Liver (tissue), 9 donors: ENCODE measurements around the gene OR10Z1. TPM values are rescaled to one million over a fixed set of nuclear protein-coding genes. Genes with fewer than 3 reads are reported as not detected.

ENCODE experiments used
- DNase-seq: peaks from one replicate; pipeline ENCODE4 v3.0.0-alpha.2; 2017; ENCODE audit warnings: low spot score
- H3K27ac ChIP-seq, 2 donors: one replicate each; pipeline ENCODE4 v1.7.0; 2013; ENCODE audit warnings: inconsistent platforms in 2 of 2, low read length in 2 of 2, control low read depth in 1 of 2, low read depth in 1 of 2, mild to moderate bottlenecking in 1 of 2
- H3K27me3 ChIP-seq, 4 donors: one replicate each; pipeline versions ENCODE4 v1.6.1 to v1.7.0; 2013; ENCODE audit warnings: low read length in 3 of 4, inconsistent platforms in 1 of 4, mild to moderate bottlenecking in 1 of 4, moderate library complexity in 1 of 4; ENCODE audit not compliant: control insufficient read depth in 4 of 4, insufficient read depth in 4 of 4
- H3K36me3 ChIP-seq, 4 donors: one replicate each; pipeline versions ENCODE4 v1.6.1 to v1.7.0; 2013; ENCODE audit warnings: low read length in 3 of 4, mild to moderate bottlenecking in 3 of 4, low read depth in 1 of 4, moderate library complexity in 1 of 4; ENCODE audit not compliant: control insufficient read depth in 4 of 4, insufficient read depth in 3 of 4
- H3K4me1 ChIP-seq, 4 donors: one replicate each; pipeline versions ENCODE4 v1.6.1 to v1.7.0; 2013; ENCODE audit warnings: low read length in 3 of 4, mild to moderate bottlenecking in 3 of 4, moderate library complexity in 1 of 4; ENCODE audit not compliant: control insufficient read depth in 4 of 4, insufficient read depth in 4 of 4
- H3K4me3 ChIP-seq, 3 donors: one replicate each; pipeline versions ENCODE4 v1.6.1 to v1.7.0; 2013; ENCODE audit warnings: low read length in 3 of 3, control low read depth in 1 of 3, low read depth in 1 of 3, mild to moderate bottlenecking in 1 of 3
- H3K9ac ChIP-seq, 2 donors: one replicate each; pipeline ENCODE4 v1.7.0; 2013; ENCODE audit warnings: low read length in 2 of 2, mild to moderate bottlenecking in 2 of 2, moderate library complexity in 2 of 2, control low read depth in 1 of 2, low read depth in 1 of 2
- H3K9me3 ChIP-seq, 4 donors: one replicate each; pipeline versions ENCODE4 v1.6.1 to v1.7.0; 2013; ENCODE audit warnings: low read length in 3 of 4; ENCODE audit not compliant: control insufficient read depth in 4 of 4
- ATF3 ChIP-seq: IDR thresholded peaks from 2 replicates; pipeline ENCODE4 v1.6.1; 2016; ENCODE audit warnings: antibody characterized with exemption
- EGR1 ChIP-seq, 2 donors: IDR thresholded peaks; 2 replicates each; pipeline ENCODE4 v1.6.1; 2016 to 2018; ENCODE audit warnings: antibody characterized with exemption in 2 of 2, low read depth in 2 of 2
- FOXA1 ChIP-seq: IDR thresholded peaks from 2 replicates; pipeline ENCODE4 v1.6.1; 2016; ENCODE audit warnings: antibody characterized with exemption
- FOXA2 ChIP-seq: IDR thresholded peaks from 2 replicates; pipeline ENCODE4 v1.6.1; 2016; ENCODE audit warnings: antibody characterized with exemption
- GABPA ChIP-seq, 2 donors: IDR thresholded peaks in 1 of 2; conservative IDR thresholded peaks in 1 of 2; 2 replicates each; pipeline ENCODE4 v1.6.1; 2016; ENCODE audit warnings: antibody characterized with exemption in 2 of 2, mild to moderate bottlenecking in 1 of 2, moderate library complexity in 1 of 2
- HNF4A ChIP-seq, 2 donors: conservative IDR thresholded peaks; 2 replicates each; pipeline ENCODE4 v1.6.1; 2016; ENCODE audit warnings: antibody characterized with exemption in 2 of 2, mild to moderate bottlenecking in 2 of 2
- HNF4G ChIP-seq: IDR thresholded peaks from 2 replicates; pipeline ENCODE4 v1.6.1; 2016; ENCODE audit warnings: antibody characterized with exemption
- JUND ChIP-seq, 2 donors: IDR thresholded peaks; 2 replicates each; pipeline ENCODE4 v1.6.1; 2016; ENCODE audit warnings: antibody characterized with exemption in 2 of 2
- NR2F2 ChIP-seq: IDR thresholded peaks from 2 replicates; pipeline ENCODE4 v1.6.1; 2016; ENCODE audit warnings: antibody characterized with exemption
- RXRA ChIP-seq, 2 donors: IDR thresholded peaks; 2 replicates each; pipeline ENCODE4 v1.6.1; 2017 to 2018; ENCODE audit warnings: antibody characterized with exemption in 2 of 2, mild to moderate bottlenecking in 1 of 2
- SP1 ChIP-seq: IDR thresholded peaks from 2 replicates; pipeline ENCODE4 v1.6.1; 2018; ENCODE audit warnings: antibody characterized with exemption, mild to moderate bottlenecking
- TAF1 ChIP-seq: conservative IDR thresholded peaks from 2 replicates; pipeline ENCODE4 v1.6.1; 2016; ENCODE audit warnings: antibody characterized with exemption, mild to moderate bottlenecking
- ZBTB33 ChIP-seq: IDR thresholded peaks from 2 replicates; pipeline ENCODE4 v1.6.1; 2016; ENCODE audit warnings: antibody characterized with exemption
- WGBS: extraction: QIAGEN DNeasy Blood & Tissue Kit; methylation state at CpG from one replicate; pipeline ENCODE4 v1.1.7; 2013; 5-methylcytosine and 5-hydroxymethylcytosine counted together
- polyA plus RNA-seq, 2 donors: library from polyadenylated mRNA; stranded (reverse) in 1 of 2; unstranded in 1 of 2; fragments of 200-250 nt in 1 of 2; fragments of >200 nt in 1 of 2; fragmentation: Nextera tagmentation in 1 of 2; extraction: Ambion mirVana in 1 of 2; gene quantifications; one replicate each; pipeline versions ENCODE4 v1.2.1 to v1.2.3, GENCODE V29; 2013 to 2015
- total RNA-seq, 2 donors: library from RNA; depleted of rRNA; stranded (reverse); fragments of >200 nt; gene quantifications; one replicate each; pipeline ENCODE4 v1.2.3, GENCODE V29; 2014
- TF ChIP-seq, protein P1 (sequence below): IDR thresholded peaks from 2 replicates; pipeline ENCODE4 v1.6.1; 2016; ENCODE audit warnings: antibody characterized with exemption, mild to moderate bottlenecking
- TF ChIP-seq, protein P2 (sequence below): IDR thresholded peaks from 2 replicates; pipeline ENCODE4 v1.6.1; 2016; ENCODE audit warnings: antibody characterized with exemption
- TF ChIP-seq, protein P3 (sequence below): fragments of 150-350 bp; IDR thresholded peaks from 2 replicates; pipeline ENCODE4 v1.5.1; 2017; ENCODE audit warnings: improper control_type of control experiment, low read depth, low read length; ENCODE audit not compliant: missing input control
- donor health status: healthy.
- donor health status: healthy.
- donor health status: healthy.
- donor health status: healthy.
- donor health status: healthy.

The OR10Z1 gene
- total and polyA plus RNA-seq, 4 donors: not detected

DNA sequence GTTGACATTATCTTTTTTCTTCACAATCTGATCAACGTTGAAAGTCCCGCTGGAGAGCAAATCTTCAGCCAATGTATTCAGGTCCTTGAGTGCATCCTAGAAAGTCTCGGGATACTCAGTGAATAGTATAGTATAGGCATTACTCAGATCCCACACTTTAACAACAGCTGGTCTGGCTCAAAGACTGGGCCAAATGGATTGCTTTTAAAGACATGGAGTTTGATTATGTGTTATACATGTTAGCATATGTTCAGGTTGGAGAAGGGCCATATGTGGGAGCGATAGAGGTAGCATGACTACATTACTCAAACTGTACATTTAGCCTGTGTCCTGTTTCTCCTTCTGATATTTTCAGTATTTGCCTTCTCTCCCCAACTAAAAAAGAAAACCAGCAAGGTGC, 33.1 kb downstream of the OR10Z1 start:
- Histone ChIP-seq H3K9me3 (no peaks in the 10 kb centered on the region), H3K4me1 (no peaks in the 10 kb centered on the region), H3K4me3 (no peak overlapping the region), H3K27ac (no peak overlapping the region), H3K9ac (no peak overlapping the region), H3K27me3 (no peaks in the 10 kb centered on the region), H3K36me3 (no peaks in the 10 kb centered on the region)
- 84% methylated on average over 4 of the region's 4 CpGs for WGBS
- TF ChIP-seq JUND (IDR thresholded peaks at IDR 0.05) (no peak), GABPA (IDR thresholded peaks at IDR 0.05 in 1 of 2, conservative IDR thresholded peaks at IDR 0.05 in 1 of 2) (no peak), HNF4G (no peak), NR2F2 (no peak), SP1 (no peak), HNF4A (conservative IDR thresholded peaks at IDR 0.05) (no peak), FOXA1 (no peak), TAF1 (no peak)
- TF ChIP-seq, protein P1, sequence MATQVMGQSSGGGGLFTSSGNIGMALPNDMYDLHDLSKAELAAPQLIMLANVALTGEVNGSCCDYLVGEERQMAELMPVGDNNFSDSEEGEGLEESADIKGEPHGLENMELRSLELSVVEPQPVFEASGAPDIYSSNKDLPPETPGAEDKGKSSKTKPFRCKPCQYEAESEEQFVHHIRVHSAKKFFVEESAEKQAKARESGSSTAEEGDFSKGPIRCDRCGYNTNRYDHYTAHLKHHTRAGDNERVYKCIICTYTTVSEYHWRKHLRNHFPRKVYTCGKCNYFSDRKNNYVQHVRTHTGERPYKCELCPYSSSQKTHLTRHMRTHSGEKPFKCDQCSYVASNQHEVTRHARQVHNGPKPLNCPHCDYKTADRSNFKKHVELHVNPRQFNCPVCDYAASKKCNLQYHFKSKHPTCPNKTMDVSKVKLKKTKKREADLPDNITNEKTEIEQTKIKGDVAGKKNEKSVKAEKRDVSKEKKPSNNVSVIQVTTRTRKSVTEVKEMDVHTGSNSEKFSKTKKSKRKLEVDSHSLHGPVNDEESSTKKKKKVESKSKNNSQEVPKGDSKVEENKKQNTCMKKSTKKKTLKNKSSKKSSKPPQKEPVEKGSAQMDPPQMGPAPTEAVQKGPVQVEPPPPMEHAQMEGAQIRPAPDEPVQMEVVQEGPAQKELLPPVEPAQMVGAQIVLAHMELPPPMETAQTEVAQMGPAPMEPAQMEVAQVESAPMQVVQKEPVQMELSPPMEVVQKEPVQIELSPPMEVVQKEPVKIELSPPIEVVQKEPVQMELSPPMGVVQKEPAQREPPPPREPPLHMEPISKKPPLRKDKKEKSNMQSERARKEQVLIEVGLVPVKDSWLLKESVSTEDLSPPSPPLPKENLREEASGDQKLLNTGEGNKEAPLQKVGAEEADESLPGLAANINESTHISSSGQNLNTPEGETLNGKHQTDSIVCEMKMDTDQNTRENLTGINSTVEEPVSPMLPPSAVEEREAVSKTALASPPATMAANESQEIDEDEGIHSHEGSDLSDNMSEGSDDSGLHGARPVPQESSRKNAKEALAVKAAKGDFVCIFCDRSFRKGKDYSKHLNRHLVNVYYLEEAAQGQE: no peak
- no peak for DNase-seq

- TF ChIP-seq GABPA (IDR thresholded peaks at IDR 0.05 in 1 of 2, conservative IDR thresholded peaks at IDR 0.05 in 1 of 2): no peak
- TF ChIP-seq JUND (IDR thresholded peaks at IDR 0.05): no peak
- no peak for TF ChIP-seq TAF1
- no peak for TF ChIP-seq FOXA2
- TF ChIP-seq RXRA (IDR thresholded peaks at IDR 0.05): no peak
- no peak for TF ChIP-seq ATF3
- TF ChIP-seq ZBTB33: no peak
- TF ChIP-seq, protein P2, sequence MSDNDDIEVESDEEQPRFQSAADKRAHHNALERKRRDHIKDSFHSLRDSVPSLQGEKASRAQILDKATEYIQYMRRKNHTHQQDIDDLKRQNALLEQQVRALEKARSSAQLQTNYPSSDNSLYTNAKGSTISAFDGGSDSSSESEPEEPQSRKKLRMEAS: no peak
- no peaks in the 10 kb centered on the region for H3K27me3 ChIP-seq
- no peaks in the 10 kb centered on the region for H3K36me3 ChIP-seq
- no peaks in the 10 kb centered on the region for H3K4me1 ChIP-seq
- no peak overlapping the region for H3K9ac ChIP-seq
- H3K27ac ChIP-seq: no peak overlapping the region
- H3K9me3 ChIP-seq: no peaks in the 10 kb centered on the region
- H3K4me3 ChIP-seq: no peak overlapping the region
- no peak for DNase-seq
Measured at GRCh38 chr1:158638904-158639303, 33.8 kb downstream of the OR10Z1 start.

DNA sequence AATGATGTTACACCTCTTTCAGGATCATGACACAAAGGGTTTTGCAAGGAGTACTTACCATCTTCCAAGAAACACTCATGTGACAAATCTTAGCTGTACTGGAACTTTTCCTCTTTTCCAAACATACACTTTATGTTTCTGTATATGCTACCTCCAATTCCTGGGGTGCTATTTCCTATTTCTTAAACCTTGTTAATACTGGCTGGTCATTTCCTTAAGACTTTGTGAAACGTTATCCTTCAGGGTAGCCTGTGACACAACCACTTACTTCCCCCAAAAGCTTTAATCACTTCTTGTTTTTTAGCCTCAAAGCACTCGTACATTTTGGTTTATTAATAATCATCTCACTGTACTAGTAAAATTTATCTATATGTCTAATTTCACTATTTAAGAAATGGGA, 39.4 kb downstream of the OR10Z1 start:
- H3K27me3 ChIP-seq: no peaks in the 10 kb centered on the region
- no peak overlapping the region for H3K27ac ChIP-seq
- H3K4me1 ChIP-seq: no peaks in the 10 kb centered on the region
- no peaks in the 10 kb centered on the region for H3K9me3 ChIP-seq
- H3K36me3 ChIP-seq: no peaks in the 10 kb centered on the region
- WGBS: 45% methylated on average over 2 of the region's 2 CpGs
- H3K4me3 ChIP-seq: no peak overlapping the region
- H3K9ac ChIP-seq: no peak overlapping the region
- DNase-seq: no peak
- TF ChIP-seq JUND (IDR thresholded peaks at IDR 0.05) (no peak), NR2F2 (no peak), FOXA1 (no peak), EGR1 (IDR thresholded peaks at IDR 0.05; ENCODE audit: low read depth in 2 of 2) (no peak), RXRA (IDR thresholded peaks at IDR 0.05) (no peak), HNF4A (conservative IDR thresholded peaks at IDR 0.05) (no peak), ATF3 (no peak)
- TF ChIP-seq, protein P1: no peak
- TF ChIP-seq, protein P3, sequence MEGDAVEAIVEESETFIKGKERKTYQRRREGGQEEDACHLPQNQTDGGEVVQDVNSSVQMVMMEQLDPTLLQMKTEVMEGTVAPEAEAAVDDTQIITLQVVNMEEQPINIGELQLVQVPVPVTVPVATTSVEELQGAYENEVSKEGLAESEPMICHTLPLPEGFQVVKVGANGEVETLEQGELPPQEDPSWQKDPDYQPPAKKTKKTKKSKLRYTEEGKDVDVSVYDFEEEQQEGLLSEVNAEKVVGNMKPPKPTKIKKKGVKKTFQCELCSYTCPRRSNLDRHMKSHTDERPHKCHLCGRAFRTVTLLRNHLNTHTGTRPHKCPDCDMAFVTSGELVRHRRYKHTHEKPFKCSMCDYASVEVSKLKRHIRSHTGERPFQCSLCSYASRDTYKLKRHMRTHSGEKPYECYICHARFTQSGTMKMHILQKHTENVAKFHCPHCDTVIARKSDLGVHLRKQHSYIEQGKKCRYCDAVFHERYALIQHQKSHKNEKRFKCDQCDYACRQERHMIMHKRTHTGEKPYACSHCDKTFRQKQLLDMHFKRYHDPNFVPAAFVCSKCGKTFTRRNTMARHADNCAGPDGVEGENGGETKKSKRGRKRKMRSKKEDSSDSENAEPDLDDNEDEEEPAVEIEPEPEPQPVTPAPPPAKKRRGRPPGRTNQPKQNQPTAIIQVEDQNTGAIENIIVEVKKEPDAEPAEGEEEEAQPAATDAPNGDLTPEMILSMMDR: no peak
